ENCODE data around the gene CALU.

- TF ChIP-seq CTCF (IDR thresholded peaks at IDR 0.05; ENCODE audit: poor library complexity, severe bottlenecking), result no peak
- no peak for TF ChIP-seq TAF1 (IDR thresholded peaks at IDR 0.05; ENCODE audit: low read depth)
Observed at GRCh38 chr7:128699895-128700294, 39.3 kb upstream of the CALU start.
